Chondrocyte (in vitro differentiated cells): Measurements from ENCODE around the gene CETN1. TPM values are rescaled to one million over a fixed set of nuclear protein-coding genes. Genes with fewer than 3 reads are reported as not detected.

ENCODE experiments used
- DNase-seq: peaks from one replicate; pipeline ENCODE4 v3.0.0; 2021; ENCODE audit warnings: mixed read lengths, low spot score
- H3K27ac Mint-ChIP-seq: one replicate; pipeline ENCODE4 v1.8.0; 2021; ENCODE audit warnings: mild to moderate bottlenecking, moderate library complexity, mixed read lengths; ENCODE audit not compliant: unreplicated experiment
- H3K27me3 Mint-ChIP-seq: 2 replicates; pipeline ENCODE4 v1.8.0; 2021; ENCODE audit warnings: low read depth, mixed read lengths
- H3K36me3 Mint-ChIP-seq: 2 replicates; pipeline ENCODE4 v1.8.0; 2021; ENCODE audit warnings: low read depth, mixed read lengths
- H3K4me1 Mint-ChIP-seq: 2 replicates; pipeline ENCODE4 v1.8.0; 2021; ENCODE audit warnings: low read depth, mild to moderate bottlenecking, mixed read lengths
- H3K4me3 Mint-ChIP-seq: one replicate; pipeline ENCODE4 v1.8.0; 2021; ENCODE audit warnings: mild to moderate bottlenecking, moderate library complexity, mixed read lengths; ENCODE audit not compliant: unreplicated experiment
- H3K9me3 Mint-ChIP-seq: 2 replicates; pipeline ENCODE4 v1.8.0; 2021; ENCODE audit warnings: low read depth, mixed read lengths
- CTCF ChIP-seq: fragments of 200-600 bp; sonication (generic); IDR thresholded peaks from 2 replicates; pipeline ENCODE4 v1.5.0; 2021; ENCODE audit warnings: antibody characterized with exemption, mild to moderate bottlenecking, moderate library complexity
- total RNA-seq: library from RNA; stranded (reverse); gene quantifications from 3 replicates; pipeline ENCODE4 v1.2.1, GENCODE V29; 2021

CETN1 gene
- total RNA-seq, 1 donor from 2014 or later = not detected

- Mint-ChIP-seq H3K36me3 (no peaks in the 10 kb centered on the region), H3K4me3 (no peak overlapping the region), H3K9me3 (peaks cover 5% of the 10 kb centered on the region), H3K27ac (no peak overlapping the region), H3K27me3 (peaks cover 3% of the 10 kb centered on the region), H3K4me1 (no peaks in the 10 kb centered on the region)
- no peak for TF ChIP-seq CTCF
- no peak for DNase-seq
These were observed 30.2 kb upstream of the CETN1 start for GRCh38 chr18:549967-550366.

- no peak for TF ChIP-seq CTCF
- no peak for DNase-seq
- no peaks in the 10 kb centered on the region for H3K4me1 Mint-ChIP-seq
- no peak overlapping the region for H3K27ac Mint-ChIP-seq
- H3K27me3 Mint-ChIP-seq = peaks cover 3% of the 10 kb centered on the region
- H3K36me3 Mint-ChIP-seq = no peaks in the 10 kb centered on the region
- H3K9me3 Mint-ChIP-seq = peaks cover 5% of the 10 kb centered on the region
- no peak overlapping the region for H3K4me3 Mint-ChIP-seq
These were observed 28.6 kb upstream of the CETN1 start for GRCh38 chr18:551404-552061.

- no peaks in the 10 kb centered on the region for H3K4me1 Mint-ChIP-seq
- no peak for TF ChIP-seq CTCF
- no peaks in the 10 kb centered on the region for H3K36me3 Mint-ChIP-seq
- H3K4me3 Mint-ChIP-seq = no peak overlapping the region
- peaks cover 5% of the 10 kb centered on the region for H3K9me3 Mint-ChIP-seq
- DNase-seq = no peak
- no peaks in the 10 kb centered on the region for H3K27me3 Mint-ChIP-seq
- H3K27ac Mint-ChIP-seq = no peak overlapping the region
These were observed 24.3 kb upstream of the CETN1 start for GRCh38 chr18:555705-556457.

GRCh38 chr18:564708-565561, 15.2 kb upstream of the CETN1 start:
- DNase-seq = no peak
- no peak overlapping the region for H3K27ac Mint-ChIP-seq
- no peak overlapping the region for H3K4me3 Mint-ChIP-seq
- no peaks in the 10 kb centered on the region for H3K9me3 Mint-ChIP-seq
- TF ChIP-seq CTCF = no peak
- no peaks in the 10 kb centered on the region for H3K36me3 Mint-ChIP-seq
- H3K4me1 Mint-ChIP-seq = peaks cover 5% of the 10 kb centered on the region
- peaks cover 10% of the 10 kb centered on the region for H3K27me3 Mint-ChIP-seq

- DNase-seq = no peak
- H3K4me3 Mint-ChIP-seq = no peak overlapping the region
- H3K27ac Mint-ChIP-seq = no peak overlapping the region
- no peak for TF ChIP-seq CTCF
- no peaks in the 10 kb centered on the region for H3K9me3 Mint-ChIP-seq
- H3K4me1 Mint-ChIP-seq = peaks cover 5% of the 10 kb centered on the region
- peaks cover 10% of the 10 kb centered on the region for H3K27me3 Mint-ChIP-seq
- H3K36me3 Mint-ChIP-seq = no peaks in the 10 kb centered on the region
These were observed 14.6 kb upstream of the CETN1 start for GRCh38 chr18:565562-566061.
